COR-L47 (cell line): ENCODE data around the gene RNF186.
"Not testable (repeated sequence)": the region's sequence is repeated elsewhere in the genome, so short reads cannot be mapped to it uniquely, and the experiment has no call there.

Source experiments
- DNase-seq: peaks from one replicate; lab custom pipeline; 2025; lab: John Stamatoyannopoulos, UW

Gene RNF186

DNA sequence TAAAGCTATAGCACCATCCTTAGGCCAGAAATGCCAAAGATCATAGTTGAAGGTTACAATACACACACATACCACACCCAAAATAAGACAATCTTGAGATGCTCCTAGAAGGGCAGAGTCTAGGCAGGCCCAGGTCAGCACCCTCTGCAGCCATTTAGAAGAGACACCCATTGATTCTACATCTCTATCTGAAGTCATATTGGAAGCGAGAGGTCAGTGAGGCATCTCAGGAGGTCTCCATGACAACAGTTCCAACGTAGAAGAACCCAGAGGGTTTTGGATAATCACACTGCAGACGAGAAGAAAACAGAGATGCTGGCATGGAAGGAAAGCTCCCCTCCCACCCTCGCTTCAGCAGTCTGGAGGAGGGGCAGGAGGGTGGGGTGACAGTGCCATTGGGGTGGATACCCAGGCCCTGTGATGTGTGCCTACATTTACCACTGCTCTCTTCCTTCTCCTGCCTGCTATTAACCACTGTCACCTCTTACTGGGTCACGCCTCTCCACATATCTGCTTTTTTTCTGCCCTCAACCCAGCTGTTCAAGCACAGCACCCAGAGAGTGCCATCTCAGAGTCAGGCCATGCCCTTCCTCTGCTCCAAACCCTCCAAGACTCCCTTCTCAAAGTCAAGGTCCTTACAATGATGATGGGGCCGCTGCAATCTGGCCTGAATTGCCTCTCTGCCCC, 21.6 kb downstream of the RNF186 start:
- no peak for DNase-seq

DNA sequence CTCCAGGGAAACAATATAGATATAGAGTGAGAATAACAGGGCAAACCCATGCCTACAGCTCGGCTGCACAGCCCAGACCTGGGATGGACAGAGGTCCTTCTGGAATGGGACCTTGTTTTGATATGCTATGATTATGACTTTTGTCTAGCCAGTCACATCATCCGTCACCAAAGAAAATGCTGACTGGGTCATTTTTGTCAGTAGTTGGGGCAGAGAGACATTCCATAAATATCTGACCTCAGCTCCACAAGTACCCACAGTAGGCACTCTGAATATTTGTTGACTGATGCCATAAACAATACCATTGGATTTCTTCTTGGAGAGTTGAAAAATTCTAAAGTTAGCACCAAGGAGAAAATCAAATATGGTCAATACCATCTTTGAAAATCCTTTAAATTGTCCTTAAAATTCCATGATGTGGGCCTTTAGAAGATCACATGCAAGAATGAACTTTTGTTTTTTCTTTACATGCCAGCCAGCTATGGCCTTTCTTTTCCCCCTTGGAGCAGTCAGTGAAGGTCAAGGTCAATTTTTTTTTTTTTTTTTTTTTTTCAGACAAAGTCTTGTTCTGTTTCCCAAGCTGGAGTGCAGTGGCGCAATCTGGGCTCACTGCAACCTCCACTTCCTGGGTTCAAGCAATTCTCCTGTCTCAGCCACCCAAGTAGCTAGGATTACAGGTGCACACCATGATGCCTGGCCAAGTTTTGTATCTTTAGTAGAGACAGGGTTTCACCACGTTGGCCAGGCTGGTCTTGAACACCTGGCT, 22.7 kb downstream of the RNF186 start:
- no peak for DNase-seq

DNA sequence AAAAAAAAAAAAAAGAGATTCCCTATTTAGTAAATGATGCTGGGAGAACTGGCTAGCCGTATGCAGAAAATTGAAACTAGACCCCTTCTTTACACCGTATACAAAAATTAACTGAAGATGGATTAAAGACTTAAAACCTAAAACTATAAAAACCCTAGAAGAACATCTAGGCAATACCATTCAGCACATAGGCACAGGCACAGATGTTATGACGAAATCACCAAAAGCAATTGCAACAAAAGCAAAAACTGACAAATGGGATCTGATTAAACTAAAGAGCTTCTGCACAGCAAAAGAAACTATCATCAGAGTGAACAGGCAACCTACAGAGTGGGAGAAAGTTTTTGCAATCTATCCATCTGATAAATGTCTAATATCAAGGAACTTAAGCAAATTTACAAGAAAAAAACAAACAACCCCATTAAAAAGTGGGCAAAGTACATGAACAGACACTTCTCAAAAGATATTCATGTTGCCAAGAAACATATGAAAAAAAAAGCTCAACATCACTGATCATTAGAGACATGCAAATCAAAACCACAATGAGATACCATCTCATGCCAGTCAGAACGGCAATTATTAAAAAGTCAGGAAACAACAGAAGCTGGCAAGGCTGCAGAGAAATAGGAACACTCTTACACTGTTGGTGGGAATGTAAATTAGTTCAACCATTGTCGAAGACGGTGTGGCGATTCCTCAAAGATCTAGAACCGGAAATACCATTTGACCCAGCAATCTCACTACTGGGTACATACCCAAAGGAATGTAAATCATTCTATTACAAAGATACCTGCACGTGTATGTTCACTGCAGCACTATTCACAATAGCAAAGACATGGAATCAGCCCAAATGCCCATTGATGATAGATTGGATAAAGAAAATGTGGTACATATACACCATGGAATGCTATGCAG, 24.8 kb downstream of the RNF186 start:
- DNase-seq = not testable (repeated sequence)

DNA sequence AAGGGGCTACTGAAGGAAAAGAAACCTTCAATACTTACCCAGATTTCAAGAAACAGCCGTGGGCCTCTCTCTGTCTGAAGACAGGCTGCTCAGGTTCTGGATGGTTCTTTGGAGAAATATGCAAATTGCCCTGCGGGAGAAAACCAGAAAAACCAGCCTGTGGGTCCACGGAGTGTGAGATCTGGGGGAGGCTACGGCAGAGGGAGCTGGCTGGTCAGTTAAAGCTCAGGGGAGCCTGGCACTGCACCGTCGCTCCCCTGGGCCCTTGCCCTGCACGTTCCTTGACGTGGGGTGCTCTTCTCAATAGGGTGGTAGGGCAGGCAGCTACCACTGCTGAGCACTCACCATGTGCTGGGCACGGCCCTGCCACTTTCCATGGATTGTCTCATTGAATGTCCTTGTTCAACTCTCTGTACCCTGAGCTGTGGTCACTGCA, 28.1 kb downstream of the RNF186 start:
- DNase-seq = no peak

GRCh38 chr1:19785660-19786059, 29.4 kb downstream of the RNF186 start:
- no peak for DNase-seq

GRCh38 chr1:19780267-19780877, 34.7 kb downstream of the RNF186 start:
- no peak for DNase-seq

DNA sequence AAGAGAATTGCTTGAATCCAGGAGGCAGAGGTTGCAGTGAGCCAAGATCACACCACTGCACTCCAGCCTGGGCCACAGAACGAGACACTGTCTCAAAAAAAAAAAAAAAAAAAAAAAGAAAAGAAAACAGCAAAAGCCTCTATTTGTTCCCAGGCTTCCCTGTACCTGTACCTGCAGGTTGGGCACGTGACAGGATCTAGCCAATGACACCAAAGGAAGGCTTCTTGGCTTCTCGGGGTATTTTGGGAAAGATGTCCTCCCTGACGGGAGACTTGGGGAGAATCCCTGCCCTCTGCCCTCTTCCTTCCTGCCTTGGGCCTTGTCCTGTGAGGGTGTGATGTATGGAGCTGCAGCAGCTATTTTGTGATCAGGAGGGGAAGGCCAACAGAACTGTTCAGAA, 38.1 kb downstream of the RNF186 start:
- no peak for DNase-seq

- no peak for DNase-seq
Observed at GRCh38 chr1:19776287-19776686, 38.8 kb downstream of the RNF186 start.

GRCh38 chr1:19775831-19776230, 39.3 kb downstream of the RNF186 start:
- no peak for DNase-seq

DNA sequence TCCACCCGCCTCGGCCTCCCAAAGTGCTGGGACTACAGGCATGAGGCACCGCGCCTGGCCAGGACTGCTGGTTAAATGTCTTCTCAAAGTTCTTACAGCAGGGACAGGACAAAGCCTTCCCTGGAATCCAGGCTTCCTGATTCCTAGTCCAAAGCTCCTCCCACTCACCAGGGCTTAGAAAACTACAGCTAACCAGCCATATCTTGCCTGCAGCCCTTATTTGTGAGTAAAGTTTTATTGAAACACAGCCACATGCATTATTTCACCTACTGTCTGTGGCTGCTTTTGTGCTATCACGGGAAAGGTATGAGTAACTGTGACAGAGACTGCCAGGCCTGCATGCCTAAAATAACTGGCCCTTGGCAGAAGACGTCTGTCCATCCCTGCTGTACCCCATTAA, 39.8 kb downstream of the RNF186 start:
- no peak for DNase-seq

DNA sequence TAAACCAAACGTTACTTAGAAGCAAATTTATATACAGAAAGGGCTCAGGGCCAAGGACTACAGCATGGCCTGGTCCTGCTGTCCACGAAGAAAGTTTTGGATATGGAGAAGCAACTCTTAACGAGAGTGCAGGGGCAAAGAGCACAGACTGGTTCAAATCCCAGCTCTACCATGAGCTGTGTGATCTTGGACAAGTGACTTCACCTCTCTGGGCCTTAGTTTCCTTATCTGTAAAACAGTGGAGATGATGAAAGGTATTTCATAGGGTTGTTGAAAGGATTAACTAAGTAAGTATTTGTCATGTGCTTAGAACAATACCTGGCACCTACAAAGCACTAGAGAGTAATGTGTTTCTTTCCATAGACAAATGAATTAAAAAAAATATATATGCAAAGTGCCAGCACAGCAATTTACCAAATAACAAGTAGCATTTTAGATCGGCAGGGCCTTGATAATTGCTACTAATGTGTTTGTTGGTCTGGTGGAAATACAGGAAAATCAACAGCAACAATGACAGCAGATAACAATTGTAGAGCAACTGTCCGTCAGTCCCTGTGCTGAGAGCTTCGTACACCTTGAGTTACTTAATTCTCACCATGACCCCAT, 40.8 kb downstream of the RNF186 start:
- DNase-seq = no peak

DNA sequence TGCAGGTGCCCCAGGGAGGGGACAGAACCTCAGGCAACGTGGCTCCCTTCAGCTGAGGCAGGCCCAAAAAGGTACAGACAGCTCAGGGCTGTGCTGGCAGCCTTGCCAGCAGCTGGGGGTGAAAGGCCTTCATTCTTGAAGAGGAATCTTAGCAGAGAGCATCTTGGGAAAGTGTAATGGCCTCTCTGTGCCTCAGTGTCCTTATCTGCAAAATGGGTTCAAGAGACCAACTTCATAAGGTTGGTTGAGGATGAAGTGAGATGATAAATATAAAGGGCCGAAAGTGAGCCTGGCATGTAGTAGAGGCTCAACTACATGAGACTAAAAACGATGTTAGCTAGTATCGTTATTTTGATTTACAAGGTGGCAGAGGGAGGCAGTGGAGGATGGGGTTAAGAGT, 41.6 kb downstream of the RNF186 start:
- no peak for DNase-seq

GRCh38 chr1:19772053-19772452, 43.0 kb downstream of the RNF186 start:
- no peak for DNase-seq

DNA sequence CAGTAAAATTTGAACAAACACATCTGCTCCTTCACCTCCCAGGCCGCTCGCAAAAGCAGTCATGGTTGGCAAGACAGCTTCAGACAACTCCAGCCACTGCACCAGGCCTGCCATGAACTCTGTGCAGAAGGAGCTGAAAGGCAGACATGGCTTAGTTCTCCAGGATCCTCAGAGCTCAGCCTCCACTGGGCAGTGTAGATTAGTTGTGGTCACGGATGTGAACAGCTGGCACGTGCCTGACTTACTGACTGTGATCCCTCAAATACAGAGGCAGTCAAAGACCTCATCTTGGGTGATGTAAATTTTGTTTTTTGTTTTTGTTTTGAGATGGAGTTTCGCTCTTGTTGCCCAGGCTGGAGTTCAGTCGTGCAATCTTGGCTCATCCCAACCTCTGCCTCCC, 43.7 kb downstream of the RNF186 start:
- DNase-seq = no peak

DNA sequence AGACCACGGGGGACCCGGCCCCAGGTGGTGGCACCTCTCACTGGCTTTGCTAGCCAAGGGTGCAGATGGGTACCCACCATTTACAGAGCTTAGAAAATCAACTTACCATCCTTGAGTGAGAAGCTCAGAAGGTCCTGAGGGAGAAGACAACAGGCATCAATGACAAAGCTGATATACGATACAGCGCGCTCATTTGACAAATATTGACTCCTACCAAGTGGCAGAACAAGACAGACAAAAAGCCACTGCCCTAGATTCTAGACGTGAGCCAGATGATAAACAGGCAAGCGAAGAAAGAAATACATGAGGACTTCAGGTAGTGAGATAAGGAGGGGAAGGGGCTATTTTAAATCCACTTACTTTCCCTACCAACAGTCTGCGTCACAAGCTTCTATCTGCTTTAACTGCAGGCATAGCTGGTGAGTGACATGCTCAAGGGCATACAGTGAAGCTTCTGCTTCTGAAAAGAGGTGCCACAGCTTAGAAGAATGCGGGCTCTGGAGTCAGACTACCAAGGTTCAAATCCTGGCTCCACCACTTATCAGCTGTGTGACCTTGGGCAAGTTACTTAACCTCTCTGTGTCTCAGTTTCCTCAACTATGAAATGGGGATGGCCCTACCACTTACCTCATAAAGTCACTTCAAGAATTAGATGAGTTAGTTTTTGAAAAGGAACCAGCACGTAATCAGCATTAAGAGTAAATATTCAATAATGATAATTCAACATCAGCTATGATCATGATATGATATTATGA, 44.5 kb downstream of the RNF186 start:
- DNase-seq = no peak

DNA sequence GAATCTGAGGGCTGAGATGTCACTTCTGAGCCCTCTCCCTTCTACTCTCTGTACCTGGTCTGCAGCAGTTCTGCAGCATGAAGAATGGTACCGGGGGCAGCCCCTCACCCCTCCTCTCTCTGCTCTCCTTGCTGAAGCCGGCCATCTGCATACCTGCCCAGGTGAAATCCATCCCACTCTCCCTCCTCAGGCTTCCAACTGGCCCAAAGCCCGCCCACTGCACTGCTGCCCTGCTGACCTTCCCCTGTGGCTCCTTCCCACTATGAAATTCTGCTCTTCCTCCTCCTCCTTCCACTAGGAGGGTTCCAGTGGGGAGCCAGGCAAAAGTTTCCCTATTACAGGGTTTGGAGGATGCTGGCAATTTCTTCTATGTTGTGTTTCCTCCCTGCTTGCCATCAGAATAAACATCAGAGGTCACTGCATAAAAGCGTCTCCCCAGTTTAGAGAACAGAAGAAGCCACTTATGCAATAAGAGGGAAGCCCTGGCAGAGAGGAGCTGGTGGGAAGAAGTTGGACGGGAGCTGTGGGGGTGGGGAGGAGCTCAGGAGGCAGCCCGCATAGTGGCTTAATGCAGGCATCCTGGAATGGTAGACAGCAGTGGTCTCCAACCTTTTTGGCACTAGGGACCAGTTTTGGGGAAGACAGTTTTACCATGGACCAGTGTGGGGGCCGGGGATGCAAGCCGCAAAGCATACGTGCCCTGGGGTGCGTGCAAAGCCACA, 45.7 kb downstream of the RNF186 start:
- DNase-seq = no peak

DNA sequence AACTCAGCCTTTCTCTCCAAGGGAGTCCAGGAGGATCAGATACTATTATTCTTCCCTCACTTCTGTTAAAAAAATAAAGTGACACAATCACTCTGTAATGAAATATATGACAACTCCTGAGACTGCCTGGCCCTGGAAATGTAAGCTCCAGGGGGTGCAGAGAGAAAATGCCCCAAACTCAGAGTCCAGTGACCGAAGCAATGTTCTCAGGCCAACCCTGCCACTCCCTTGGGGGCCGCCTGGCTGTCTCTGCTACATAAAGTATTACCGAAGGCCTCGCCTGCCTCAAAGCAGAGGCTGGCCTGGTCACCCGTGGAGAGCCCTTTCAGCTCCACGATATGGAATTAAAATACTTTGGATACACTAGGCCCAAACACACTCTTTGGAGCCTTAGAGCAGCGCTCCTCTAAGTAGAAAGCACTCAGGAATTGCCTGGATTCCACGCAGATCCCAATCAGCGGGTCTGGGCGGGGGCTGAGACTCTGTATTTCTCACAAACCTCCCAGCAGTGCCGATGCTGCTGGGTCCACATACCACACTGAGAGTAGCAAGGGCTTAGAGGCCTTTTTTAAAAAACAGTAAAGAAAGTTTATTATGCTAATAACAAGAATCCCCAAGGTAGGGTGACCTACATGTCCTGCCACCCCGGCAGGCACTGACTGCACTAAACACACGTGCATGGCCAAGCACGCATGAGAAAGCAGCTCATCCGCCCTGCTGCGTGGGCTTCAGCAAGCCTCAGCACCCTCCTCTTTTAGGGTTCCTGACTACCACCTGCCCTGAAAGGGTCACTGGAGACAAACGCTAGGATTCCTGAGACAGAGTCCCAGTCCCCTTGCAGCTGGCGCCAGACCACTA, 46.5 kb downstream of the RNF186 start:
- DNase-seq = no peak

DNA sequence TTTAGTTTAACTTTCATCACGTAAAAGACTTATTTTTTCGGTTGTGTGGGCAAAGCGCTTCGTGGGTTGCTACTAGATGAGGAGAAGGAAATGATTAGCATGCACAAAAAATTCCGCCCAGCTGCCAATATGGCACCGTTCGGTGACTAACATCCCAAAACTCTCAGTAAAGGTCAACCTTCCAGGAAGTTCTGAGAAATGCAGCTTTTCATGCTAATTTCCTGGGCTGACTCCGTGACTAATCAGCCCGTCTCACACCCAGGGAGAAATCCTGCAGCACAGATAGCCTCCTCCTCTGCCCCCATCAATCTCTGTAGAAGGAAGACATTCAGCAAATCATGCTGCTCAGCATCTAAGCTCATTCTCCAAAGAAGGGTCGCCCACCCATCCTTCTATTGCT, 49.5 kb downstream of the RNF186 start:
- no peak for DNase-seq

DNA sequence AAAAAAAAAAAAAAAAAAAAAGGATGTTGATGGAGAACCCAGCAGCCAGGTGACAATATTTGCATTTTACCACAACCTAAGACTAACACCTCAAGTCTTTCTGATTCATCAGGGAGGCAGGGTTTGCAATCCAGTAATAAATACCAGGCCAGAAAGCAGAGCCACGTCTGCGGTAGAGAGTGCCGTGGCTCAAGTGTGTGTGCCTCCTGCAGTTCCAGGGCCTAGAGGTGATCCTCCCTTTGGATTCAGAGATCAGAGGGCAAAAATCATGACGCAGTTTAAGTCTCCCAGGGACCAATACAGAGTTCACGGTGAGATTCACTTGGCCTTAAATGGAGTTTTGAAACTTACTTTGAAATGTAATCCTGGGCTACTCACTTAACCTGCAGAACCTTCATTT, 50.2 kb downstream of the RNF186 start:
- DNase-seq = no peak
